Thyroid gland (tissue), 4 donors: Measurements from ENCODE around the gene MASP1. TPM values are rescaled to one million over a fixed set of nuclear protein-coding genes. Genes with fewer than 3 reads are reported as not detected.

ENCODE experiments used
- DNase-seq, 2 donors: peaks; one replicate each; pipeline ENCODE4 v3.0.0-alpha.2; 2019
- H3K27ac ChIP-seq, 3 donors: fragments of 200-600 bp; sonication (generic); 1 replicate in 2 of 3; 2 replicates in 1 of 3; pipeline ENCODE4 v1.5.1; 2016 to 2019; ENCODE audit warnings: mild to moderate bottlenecking in 1 of 3, moderate library complexity in 1 of 3
- H3K27me3 ChIP-seq: fragments of 200-600 bp; sonication (generic); one replicate; pipeline ENCODE4 v1.5.1; 2019
- H3K36me3 ChIP-seq, 2 donors: fragments of 200-600 bp; sonication (generic); one replicate each; pipeline ENCODE4 v1.5.1; 2016 to 2019
- H3K4me1 ChIP-seq, 2 donors: fragments of 200-600 bp; sonication (generic); one replicate each; pipeline ENCODE4 v1.5.1; 2017 to 2019
- H3K4me3 ChIP-seq, 3 donors: fragments of 200-600 bp; sonication (generic); replicated peaks in 1 of 3; 1 replicate in 2 of 3; 2 replicates in 1 of 3; pipeline ENCODE4 v1.5.1; 2016; ENCODE audit warnings: mild to moderate bottlenecking in 1 of 3
- H3K9me3 ChIP-seq: fragments of 200-600 bp; sonication (generic); one replicate; pipeline ENCODE4 v1.5.1; 2017
- CTCF ChIP-seq, 6 experiments: fragments of 200-600 bp in 3 of 6; fragments of 450-650 bp in 3 of 6; sonication (generic) in 3 of 6; IDR thresholded peaks; one replicate each; pipeline ENCODE4 v1.5.1; 2016 to 2019; ENCODE audit warnings: antibody characterized with exemption in 6 of 6, mild to moderate bottlenecking in 2 of 6, inconsistent platforms in 1 of 6, moderate library complexity in 1 of 6
- POLR2A ChIP-seq, 2 donors: fragments of 450-650 bp; IDR thresholded peaks; one replicate each; pipeline ENCODE4 v1.6.1; 2017; ENCODE audit warnings: antibody characterized with exemption in 2 of 2, mild to moderate bottlenecking in 2 of 2, moderate library complexity in 1 of 2
- WGBS, 2 donors: methylation state at CpG; one replicate each; pipeline ENCODE4 v1.1.5; 2017; 5-methylcytosine and 5-hydroxymethylcytosine counted together
- intact Hi-C: fragments of 100-400 bp; cut with DNase I; formaldehyde crosslinking; loops from one replicate; pipeline ENCODE4 v1.15.1; 2023
- total RNA-seq, 4 donors: library from RNA; depleted of rRNA; stranded (reverse); fragments of >200 nt; gene quantifications; one replicate each; pipeline ENCODE4 v1.2.3, GENCODE V29; 2016

MASP1 gene
- total RNA-seq, 4 donors from 2014 or later: 5.5 to 11.6 (median 7.2) TPM

- H3K27me3 ChIP-seq: no peaks in the 10 kb centered on the region
- H3K36me3 ChIP-seq: no peaks in the 10 kb centered on the region
- H3K27ac ChIP-seq: no peak overlapping the region
- no peak overlapping the region for H3K4me3 ChIP-seq
- DNase-seq: no peak
- 73 to 75% methylated on average over 2 of the region's 2 CpGs for WGBS, 2 donors
- intact Hi-C loops: no loop called here
- no peak for TF ChIP-seq POLR2A (IDR thresholded peaks at IDR 0.05)
- no peak for TF ChIP-seq CTCF (IDR thresholded peaks at IDR 0.05)
- H3K9me3 ChIP-seq: no peaks in the 10 kb centered on the region
- H3K4me1 ChIP-seq: no peaks in the 10 kb centered on the region
Observed at GRCh38 chr3:187327845-187328244, 36.3 kb upstream of the MASP1 start.

GRCh38 chr3:187325632-187326031, 34.1 kb upstream of the MASP1 start:
- H3K4me1 ChIP-seq: no peaks in the 10 kb centered on the region
- no peaks in the 10 kb centered on the region for H3K9me3 ChIP-seq
- no peak overlapping the region for H3K4me3 ChIP-seq
- intact Hi-C loops: no loop called here
- DNase-seq: no peak
- no peak overlapping the region for H3K27ac ChIP-seq
- H3K27me3 ChIP-seq: no peaks in the 10 kb centered on the region
- H3K36me3 ChIP-seq: no peaks in the 10 kb centered on the region
- TF ChIP-seq POLR2A (IDR thresholded peaks at IDR 0.05) (no peak), CTCF (IDR thresholded peaks at IDR 0.05) (no peak)
- WGBS, 2 donors: 80 to 88% methylated on average over 5 of the region's 5 CpGs

DNA sequence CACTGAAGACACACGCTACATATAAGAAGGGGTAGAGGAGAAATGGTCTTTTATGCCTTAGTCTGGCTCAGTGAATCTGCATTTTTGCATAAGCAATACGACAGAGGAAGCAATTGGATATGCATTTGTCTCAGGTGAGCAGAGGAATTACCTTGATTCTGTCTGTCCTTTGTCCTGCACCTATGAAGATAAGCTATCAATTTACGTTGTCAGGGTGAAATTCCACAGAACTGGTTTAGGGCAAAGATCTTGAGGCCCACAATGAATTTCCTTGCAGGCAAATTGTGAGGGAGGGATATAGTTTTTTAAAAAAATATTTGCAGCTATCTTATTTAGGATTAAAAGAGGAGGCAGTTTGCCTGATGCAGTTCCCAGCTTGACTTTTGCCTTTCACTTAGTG, 31.6 kb upstream of the MASP1 start:
- no peak for DNase-seq
- 85 to 88% methylated on average over 3 of the region's 3 CpGs for WGBS, 2 donors
- Histone ChIP-seq H3K27me3 (no peaks in the 10 kb centered on the region), H3K9me3 (no peaks in the 10 kb centered on the region), H3K36me3 (no peaks in the 10 kb centered on the region), H3K27ac (no peak overlapping the region), H3K4me1 (peaks cover 0 to 3% of the 10 kb centered on the region in 2 donors), H3K4me3 (no peak overlapping the region)
- intact Hi-C loops: no loop called here
- no peak for TF ChIP-seq CTCF (IDR thresholded peaks at IDR 0.05)
- TF ChIP-seq POLR2A (IDR thresholded peaks at IDR 0.05): no peak

GRCh38 chr3:187322291-187322690, 30.8 kb upstream of the MASP1 start:
- intact Hi-C loops: no loop called here
- H3K4me1 ChIP-seq: peaks cover 0 to 3% of the 10 kb centered on the region in 2 donors
- no peak for TF ChIP-seq CTCF (IDR thresholded peaks at IDR 0.05)
- no peak for TF ChIP-seq POLR2A (IDR thresholded peaks at IDR 0.05)

DNA sequence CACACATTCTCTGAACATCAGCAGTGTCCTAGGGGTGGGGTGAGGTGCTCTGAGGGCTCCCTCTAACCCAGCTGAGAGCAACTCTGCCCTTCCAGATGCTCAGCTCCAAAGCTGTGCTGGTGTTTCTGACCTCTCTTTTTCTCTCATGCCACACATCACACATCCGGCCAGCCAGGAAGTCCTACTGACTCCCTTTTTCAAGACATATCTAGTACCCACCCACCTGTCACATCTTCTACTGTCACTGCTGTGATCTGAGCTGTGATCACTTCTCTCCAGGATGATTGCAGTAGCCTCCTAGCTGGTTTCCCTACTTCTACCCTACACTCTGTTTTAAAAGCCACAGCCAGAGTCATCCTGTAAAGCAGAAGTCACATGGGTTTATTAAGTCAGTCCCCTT, 30.2 kb upstream of the MASP1 start:
- no peaks in the 10 kb centered on the region for H3K27me3 ChIP-seq
- H3K9me3 ChIP-seq: no peaks in the 10 kb centered on the region
- intact Hi-C loops: no loop called here
- H3K36me3 ChIP-seq: no peaks in the 10 kb centered on the region
- H3K27ac ChIP-seq: no peak overlapping the region
- TF ChIP-seq CTCF (IDR thresholded peaks at IDR 0.05): no peak
- TF ChIP-seq POLR2A (IDR thresholded peaks at IDR 0.05): no peak
- DNase-seq: no peak
- whole genome bisulfite sequencing, 2 donors: 80 to 92% methylated on average over 1 of the region's 1 CpG
- H3K4me1 ChIP-seq: peaks cover 0 to 3% of the 10 kb centered on the region in 2 donors
- H3K4me3 ChIP-seq: no peak overlapping the region

More at GRCh38 chr3:187322291-187322690, 30.8 kb upstream of the MASP1 start:
- Histone ChIP-seq H3K4me3 (no peak overlapping the region), H3K9me3 (no peaks in the 10 kb centered on the region), H3K36me3 (no peaks in the 10 kb centered on the region), H3K27me3 (no peaks in the 10 kb centered on the region), H3K27ac (no peak overlapping the region)
- WGBS, 2 donors: 88 to 92% methylated on average over 7 of the region's 7 CpGs
- DNase-seq: no peak
